ENCODE results near the gene NECTIN4. TPM values are rescaled to one million over a fixed set of nuclear protein-coding genes. Genes with fewer than 3 reads are reported as not detected.
A peak's percentile ranks its signal among the peaks of the same experiment; 100 is the strongest.

Gene NECTIN4
- total RNA-seq, 4 donors from 2014 or later = 0.27 TPM; not detected in 3

- Histone ChIP-seq H3K27me3 (no peaks in the 10 kb centered on the region), H3K9me3 (no peaks in the 10 kb centered on the region), H3K36me3 (no peaks in the 10 kb centered on the region), H3K27ac (no peak overlapping the region), H3K4me1 (no peaks in the 10 kb centered on the region), H3K4me3 (replicated peaks in 1 of 3) (no peak overlapping the region)
- DNase-seq = no peak
- TF ChIP-seq POLR2A (IDR thresholded peaks at IDR 0.05) = no peak
- TF ChIP-seq CTCF (IDR thresholded peaks at IDR 0.05) = no peak
- 84 to 90% methylated on average over 9 to 10 of the region's 10 CpGs for WGBS, 2 donors
- intact Hi-C loops (cut with DNase I) = no loop called here
Observed at GRCh38 chr1:161051219-161051618, 38.1 kb downstream of the NECTIN4 start.

DNA sequence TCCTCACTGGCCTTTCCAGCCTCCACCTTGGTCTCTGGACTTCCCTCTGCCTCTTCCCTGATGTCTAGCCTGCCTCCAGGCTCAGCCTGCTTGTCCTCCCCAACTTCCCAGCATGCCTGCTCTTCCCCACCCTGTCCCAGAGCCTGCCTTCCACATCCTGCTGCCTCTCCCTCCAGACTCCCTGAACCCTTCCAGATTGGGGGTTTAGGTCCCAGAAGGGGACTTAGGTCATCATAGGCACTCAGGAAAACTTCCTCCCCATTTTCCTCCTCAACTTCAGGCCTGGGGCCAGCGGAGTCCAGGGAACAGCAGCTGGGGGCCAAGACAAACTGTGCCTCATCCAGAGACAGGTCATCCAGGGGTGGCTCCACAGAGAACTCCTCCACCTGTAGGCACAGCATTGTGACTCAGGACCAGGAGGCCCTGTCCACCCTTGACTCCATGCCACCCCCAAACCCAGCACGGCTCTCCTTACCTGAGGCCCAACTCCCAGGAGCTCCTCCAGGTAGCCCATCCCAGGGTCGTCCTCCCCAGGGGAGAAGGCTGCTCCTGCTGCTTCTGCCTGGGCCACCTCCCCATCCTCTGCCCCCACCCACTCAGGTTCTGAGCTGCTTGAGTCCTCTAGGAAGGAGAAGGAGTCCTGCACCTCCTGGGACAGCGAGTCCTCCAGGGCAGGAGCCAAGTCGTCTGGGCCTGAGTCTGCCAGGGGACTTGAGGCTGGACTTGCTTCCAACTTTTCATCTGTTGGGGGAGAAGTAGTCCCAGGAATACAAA, 40.2 kb downstream of the NECTIN4 start:
- DNase-seq = no peak
- TF ChIP-seq CTCF (IDR thresholded peaks at IDR 0.05) (no peak), POLR2A (IDR thresholded peaks at IDR 0.05) (no peak)
- 90 to 100% methylated on average over 3 to 5 of the region's 5 CpGs for WGBS, 2 donors
- intact Hi-C loops (cut with DNase I) = loop anchor here (10.0 kb wide), 1 partner anchor 46 kb away; the partner anchor contains the start of gene KLHDC9
- H3K4me1 ChIP-seq = peaks cover 5 to 7% of the 10 kb centered on the region in 2 donors
- no peak overlapping the region for H3K4me3 ChIP-seq (replicated peaks in 1 of 3)
- H3K9me3 ChIP-seq = no peaks in the 10 kb centered on the region
- no peaks in the 10 kb centered on the region for H3K36me3 ChIP-seq
- no peaks in the 10 kb centered on the region for H3K27me3 ChIP-seq
- no peak overlapping the region for H3K27ac ChIP-seq

DNA sequence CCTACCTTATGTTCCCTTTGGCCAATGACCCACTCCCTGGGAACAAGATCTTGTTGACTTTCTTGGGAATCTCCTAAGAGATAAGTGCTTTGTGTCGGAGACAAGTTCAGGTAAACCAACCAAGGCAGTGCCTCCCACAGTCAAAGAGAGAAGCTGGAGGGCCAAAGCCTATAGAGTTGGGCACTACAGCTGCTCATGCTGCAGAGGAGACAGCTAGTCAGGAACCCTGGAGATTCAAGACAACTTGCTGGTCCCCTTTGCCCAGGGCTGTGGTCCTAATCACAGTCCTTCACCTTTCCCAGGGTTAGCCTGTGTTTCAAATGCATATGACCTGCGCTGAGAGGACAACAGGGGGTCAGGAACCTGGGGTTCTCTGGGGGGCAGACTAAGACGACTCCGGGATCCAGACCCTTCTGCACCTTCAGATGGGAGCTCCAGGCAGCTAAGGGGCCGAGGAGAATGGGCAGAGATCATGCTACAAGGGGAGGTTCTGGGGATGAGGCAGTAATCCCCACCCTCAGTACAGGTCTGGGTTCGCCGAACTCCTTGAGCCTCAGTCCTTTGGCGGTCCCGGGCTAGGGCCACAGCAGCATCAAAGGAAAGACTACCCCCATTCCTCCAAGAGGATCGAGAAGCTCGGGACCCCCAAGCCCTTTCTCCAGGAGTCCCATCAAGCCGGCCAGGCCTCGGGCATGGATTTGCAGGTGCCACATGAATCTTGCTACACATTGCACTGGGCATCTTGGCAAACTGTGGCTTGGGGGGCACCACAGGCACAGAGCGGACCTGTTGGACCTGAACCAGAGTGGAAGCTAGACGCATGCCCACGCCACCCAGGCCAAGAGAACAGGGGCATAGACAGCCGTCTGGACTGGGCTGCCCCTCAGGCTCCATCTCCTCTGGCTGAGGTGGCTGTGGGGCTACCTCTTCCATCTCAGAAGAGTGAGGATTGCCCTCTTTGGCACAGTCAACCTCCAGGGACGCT, 41.6 kb downstream of the NECTIN4 start:
- H3K9me3 ChIP-seq = no peaks in the 10 kb centered on the region
- H3K27ac ChIP-seq = no peak overlapping the region
- no peak overlapping the region for H3K4me3 ChIP-seq (replicated peaks in 1 of 3)
- H3K4me1 ChIP-seq = peaks cover 9 to 17% of the 10 kb centered on the region in 2 donors
- H3K36me3 ChIP-seq = peaks cover 0 to under 1% of the 10 kb centered on the region in 2 donors
- TF ChIP-seq POLR2A (IDR thresholded peaks at IDR 0.05) (no peak), CTCF (IDR thresholded peaks at IDR 0.05) (no peak)
- 94 to 98% methylated on average over 13 to 14 of the region's 18 CpGs for WGBS, 2 donors
- H3K27me3 ChIP-seq = no peaks in the 10 kb centered on the region
- no peak for DNase-seq
- intact Hi-C loops (cut with DNase I) = loop anchor here (10.0 kb wide), 1 partner anchor 47 kb away; the partner anchor contains the start of gene KLHDC9

DNA sequence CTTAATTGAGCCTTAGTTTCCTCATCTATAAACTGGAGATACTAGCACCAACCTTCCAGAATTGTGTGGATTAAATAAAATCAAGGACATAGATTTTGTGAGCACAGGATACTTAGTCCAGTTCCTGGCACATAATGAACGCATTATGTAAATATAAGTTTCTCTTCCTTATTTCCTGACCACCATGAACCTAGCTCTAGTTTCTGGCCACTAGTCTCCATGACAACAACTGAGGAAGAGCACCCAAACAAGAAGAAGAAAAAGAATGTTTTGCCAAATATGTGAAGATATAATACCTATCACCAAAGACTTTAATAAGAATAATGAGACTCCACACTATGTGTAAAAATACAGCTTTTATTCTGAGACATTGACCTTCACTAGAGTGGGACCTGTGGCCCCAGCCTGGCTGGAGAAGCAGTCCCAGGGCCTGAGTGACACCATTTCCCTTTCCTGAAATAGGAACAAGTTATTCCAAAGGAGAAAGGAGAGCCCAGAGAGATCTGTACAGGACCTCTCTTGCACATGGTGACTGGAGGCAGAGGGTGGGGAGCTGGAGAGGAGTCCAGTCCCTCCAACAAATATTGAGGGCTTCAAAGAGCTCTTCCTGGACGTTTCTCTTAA, 42.6 kb downstream of the NECTIN4 start:
- Histone ChIP-seq H3K4me3 (replicated peaks in 1 of 3) (peak overlapping the region in 2 of 3 donors; percentile 29 to 89), H3K9me3 (no peaks in the 10 kb centered on the region), H3K36me3 (peaks cover 7 to 10% of the 10 kb centered on the region in 2 donors), H3K27ac (peak overlapping the region; percentile 71 to 97 (median 97)), H3K27me3 (no peaks in the 10 kb centered on the region), H3K4me1 (peaks cover 9 to 17% of the 10 kb centered on the region in 2 donors)
- WGBS, 2 donors = 70 to 84% methylated on average over 2 of the region's 2 CpGs
- intact Hi-C loops (cut with DNase I) = loop anchor here (10.0 kb wide), 1 partner anchor 48 kb away; the partner anchor contains the start of gene KLHDC9
- TF ChIP-seq POLR2A (IDR thresholded peaks at IDR 0.05) = no peak
- TF ChIP-seq CTCF (IDR thresholded peaks at IDR 0.05) = no peak
- no peak for DNase-seq
